Neural cell (in vitro differentiated cells): ENCODE measurements around the gene PPP1R12C. TPM values are rescaled to one million over a fixed set of nuclear protein-coding genes. Genes with fewer than 3 reads are reported as not detected.

Source experiments
- H2AFZ ChIP-seq: fragments of 200-600, 300-800 bp; sonication (generic), shearing (Covaris generic); 2 replicates; pipeline ENCODE4 v1.6.0; 2014; ENCODE audit warnings: low read depth, mild to moderate bottlenecking, antibody characterized with exemption, low read length, moderate library complexity
- H3F3A ChIP-seq: fragments of 200-600 bp; shearing (Covaris generic); 2 replicates; pipeline ENCODE4 v1.6.1; 2016; ENCODE audit warnings: mild to moderate bottlenecking, moderate library complexity, mixed read lengths, antibody characterized with exemption, low read length; ENCODE audit not compliant: insufficient read depth, poor library complexity, severe bottlenecking
- H3K27ac ChIP-seq: fragments of 200-600, 300-800 bp; sonication (generic), shearing (Covaris generic); 2 replicates; pipeline ENCODE4 v1.5.1; 2014; ENCODE audit warnings: mild to moderate bottlenecking, low read length, moderate library complexity
- H3K27me3 ChIP-seq: fragments of 300-800, 200-600 bp; sonication (generic), shearing (Covaris generic); 2 replicates; pipeline ENCODE4 v1.6.0; 2014; ENCODE audit warnings: mild to moderate bottlenecking, low read depth, low read length, moderate library complexity; ENCODE audit not compliant: insufficient read depth
- H3K36me3 ChIP-seq: fragments of 300-800, 200-600 bp; sonication (generic), shearing (Covaris generic); 2 replicates; pipeline ENCODE4 v1.5.1; 2014; ENCODE audit warnings: mild to moderate bottlenecking, antibody characterized with exemption, low read length, moderate library complexity; ENCODE audit not compliant: insufficient read depth
- H3K4me2 ChIP-seq: fragments of 300-800, 200-600 bp; sonication (generic), shearing (Covaris generic); 2 replicates; pipeline ENCODE4 v1.6.0; 2014; ENCODE audit warnings: mild to moderate bottlenecking, low read length
- H3K4me3 ChIP-seq: fragments of 300-800, 200-600 bp; sonication (generic), shearing (Covaris generic); 2 replicates; pipeline ENCODE4 v1.5.1; 2014; ENCODE audit warnings: mild to moderate bottlenecking, low read length, moderate library complexity
- H3K79me2 ChIP-seq: fragments of 200-600 bp; shearing (Covaris generic); replicated peaks from 2 replicates; pipeline ENCODE4 v1.6.0; 2014; ENCODE audit warnings: mild to moderate bottlenecking, low read length, moderate library complexity; ENCODE audit not compliant: insufficient read depth
- H3K9ac ChIP-seq: fragments of 300-800, 200-600 bp; sonication (generic), shearing (Covaris generic); 2 replicates; pipeline ENCODE4 v1.6.1; 2016; ENCODE audit warnings: mild to moderate bottlenecking, low read length, mixed read lengths
- H3K9me2 ChIP-seq: fragments of 200-600 bp; shearing (Covaris generic); 2 replicates; pipeline ENCODE4 v1.6.1; 2016; ENCODE audit warnings: mild to moderate bottlenecking, low read length, mixed read lengths; ENCODE audit not compliant: insufficient read depth
- H3K9me3 ChIP-seq: fragments of 200-600, 300-800 bp; sonication (generic), shearing (Covaris generic); 2 replicates; pipeline ENCODE4 v1.6.1; 2016; ENCODE audit warnings: mild to moderate bottlenecking, mixed run types, low read length, moderate library complexity, mixed read lengths
- H4K20me1 ChIP-seq: fragments of 200-600 bp; shearing (Covaris generic); 2 replicates; pipeline ENCODE4 v1.6.1; 2016; ENCODE audit warnings: mild to moderate bottlenecking, mixed run types; ENCODE audit not compliant: insufficient read depth
- EP300 ChIP-seq: fragments of 450-650 bp; conservative IDR thresholded peaks from 2 replicates; pipeline ENCODE4 v1.6.1; 2014; ENCODE audit warnings: antibody characterized with exemption, mild to moderate bottlenecking, moderate library complexity; ENCODE audit not compliant: poor library complexity, severe bottlenecking
- EZH2 ChIP-seq: fragments of 200-600, 300-800 bp; shearing (Covaris generic), sonication (generic); IDR thresholded peaks from 2 replicates; pipeline ENCODE4 v1.6.1; 2014; ENCODE audit warnings: antibody characterized with exemption, low read length, borderline replicate concordance, mild to moderate bottlenecking; ENCODE audit not compliant: insufficient read depth, poor library complexity, severe bottlenecking
- MXI1 ChIP-seq: fragments of 450-650 bp; conservative IDR thresholded peaks from 2 replicates; pipeline ENCODE4 v1.6.1; 2014; ENCODE audit warnings: antibody characterized with exemption, mild to moderate bottlenecking; ENCODE audit not compliant: poor library complexity, severe bottlenecking
- POLR2AphosphoS5 ChIP-seq: IDR thresholded peaks from 2 replicates; pipeline ENCODE4 v1.6.1; 2012
- RAD21 ChIP-seq: fragments of 450-650 bp; conservative IDR thresholded peaks from 2 replicates; pipeline ENCODE4 v1.6.1; 2014; ENCODE audit warnings: antibody characterized with exemption, mild to moderate bottlenecking, moderate library complexity
- SMC3 ChIP-seq: fragments of 450-650 bp; conservative IDR thresholded peaks from 2 replicates; pipeline ENCODE4 v1.6.1; 2014; ENCODE audit warnings: antibody characterized with exemption, mild to moderate bottlenecking, moderate library complexity; ENCODE audit not compliant: poor library complexity
- TAF1 ChIP-seq: IDR thresholded peaks from 2 replicates; pipeline ENCODE4 v1.6.1; 2012; ENCODE audit warnings: low read depth
- polyA plus RNA-seq: library from polyadenylated mRNA; depleted of rRNA; stranded (reverse); fragments of >200 nt; gene quantifications from 2 replicates; pipeline ENCODE4 v1.2.3, GENCODE V29; 2014
- TF ChIP-seq, protein P1 (sequence below): fragments of 450-650 bp; IDR thresholded peaks from 2 replicates; pipeline ENCODE4 v1.5.1; 2014; ENCODE audit warnings: antibody characterized with exemption, mild to moderate bottlenecking, moderate library complexity; ENCODE audit not compliant: poor library complexity, severe bottlenecking
- TF ChIP-seq, protein P2 (sequence below): IDR thresholded peaks from 2 replicates; pipeline ENCODE4 v1.6.1; 2012; ENCODE audit warnings: borderline replicate concordance

The PPP1R12C gene
- polyA plus RNA-seq, 1 donor from 2014 or later: 109 TPM

DNA sequence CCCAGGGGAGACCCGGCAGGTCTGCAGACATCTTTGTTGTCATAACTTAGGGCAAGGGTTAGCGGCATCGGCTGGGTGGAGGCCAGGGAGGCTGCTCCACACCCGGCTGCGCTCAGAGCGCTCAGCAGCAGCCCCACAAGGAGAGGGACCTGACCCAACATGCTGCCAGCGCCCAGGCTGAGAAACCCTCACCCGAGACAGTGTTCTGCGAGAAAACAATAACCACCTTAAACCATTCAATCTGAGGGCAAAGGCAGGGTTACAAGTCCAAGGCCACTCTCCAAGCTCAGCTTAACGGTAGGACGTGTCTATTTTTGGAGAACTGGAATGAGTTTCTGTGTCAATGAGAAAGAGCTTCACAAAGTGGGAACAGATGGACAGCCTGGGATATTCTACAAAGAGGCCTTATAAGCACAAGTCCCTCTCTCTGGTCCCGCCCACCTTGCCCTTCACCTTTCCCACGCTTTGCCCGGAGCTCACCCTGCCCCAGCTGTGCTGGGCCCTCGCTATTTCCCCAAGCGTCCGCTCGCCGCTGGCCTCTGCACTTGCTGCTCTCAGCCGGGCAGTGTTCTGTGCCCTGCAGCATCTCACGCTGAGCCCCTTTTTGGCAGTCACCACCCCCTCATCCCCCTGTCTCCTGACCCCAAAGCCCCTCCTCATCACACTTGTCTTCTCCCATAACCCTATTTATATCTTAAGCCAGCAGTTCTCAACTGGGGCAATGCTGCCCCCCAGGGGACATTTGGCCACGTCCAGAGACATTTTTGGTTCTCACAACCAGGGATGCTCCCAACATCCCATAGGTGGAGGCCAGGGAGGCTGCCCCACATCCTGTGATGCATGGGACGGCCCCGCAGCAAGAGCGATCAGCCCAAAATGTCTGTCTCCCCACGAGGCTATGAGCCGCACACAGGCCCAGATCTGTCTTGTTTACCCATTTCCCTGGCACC, 17.6 kb downstream of the PPP1R12C start:
- H3K4me2 ChIP-seq: no peak overlapping the region
- no peaks in the 10 kb centered on the region for H4K20me1 ChIP-seq
- no peaks in the 10 kb centered on the region for H3F3A ChIP-seq
- H3K79me2 ChIP-seq: no peaks in the 10 kb centered on the region
- H3K27ac ChIP-seq: no peak overlapping the region
- H3K4me3 ChIP-seq: no peak overlapping the region
- no peak overlapping the region for H2AFZ ChIP-seq
- TF ChIP-seq, protein P1, sequence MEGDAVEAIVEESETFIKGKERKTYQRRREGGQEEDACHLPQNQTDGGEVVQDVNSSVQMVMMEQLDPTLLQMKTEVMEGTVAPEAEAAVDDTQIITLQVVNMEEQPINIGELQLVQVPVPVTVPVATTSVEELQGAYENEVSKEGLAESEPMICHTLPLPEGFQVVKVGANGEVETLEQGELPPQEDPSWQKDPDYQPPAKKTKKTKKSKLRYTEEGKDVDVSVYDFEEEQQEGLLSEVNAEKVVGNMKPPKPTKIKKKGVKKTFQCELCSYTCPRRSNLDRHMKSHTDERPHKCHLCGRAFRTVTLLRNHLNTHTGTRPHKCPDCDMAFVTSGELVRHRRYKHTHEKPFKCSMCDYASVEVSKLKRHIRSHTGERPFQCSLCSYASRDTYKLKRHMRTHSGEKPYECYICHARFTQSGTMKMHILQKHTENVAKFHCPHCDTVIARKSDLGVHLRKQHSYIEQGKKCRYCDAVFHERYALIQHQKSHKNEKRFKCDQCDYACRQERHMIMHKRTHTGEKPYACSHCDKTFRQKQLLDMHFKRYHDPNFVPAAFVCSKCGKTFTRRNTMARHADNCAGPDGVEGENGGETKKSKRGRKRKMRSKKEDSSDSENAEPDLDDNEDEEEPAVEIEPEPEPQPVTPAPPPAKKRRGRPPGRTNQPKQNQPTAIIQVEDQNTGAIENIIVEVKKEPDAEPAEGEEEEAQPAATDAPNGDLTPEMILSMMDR: no peak
- TF ChIP-seq MXI1 (no peak), RAD21 (no peak), POLR2AphosphoS5 (no peak), EP300 (no peak), TAF1 (no peak)
- TF ChIP-seq, protein P2, sequence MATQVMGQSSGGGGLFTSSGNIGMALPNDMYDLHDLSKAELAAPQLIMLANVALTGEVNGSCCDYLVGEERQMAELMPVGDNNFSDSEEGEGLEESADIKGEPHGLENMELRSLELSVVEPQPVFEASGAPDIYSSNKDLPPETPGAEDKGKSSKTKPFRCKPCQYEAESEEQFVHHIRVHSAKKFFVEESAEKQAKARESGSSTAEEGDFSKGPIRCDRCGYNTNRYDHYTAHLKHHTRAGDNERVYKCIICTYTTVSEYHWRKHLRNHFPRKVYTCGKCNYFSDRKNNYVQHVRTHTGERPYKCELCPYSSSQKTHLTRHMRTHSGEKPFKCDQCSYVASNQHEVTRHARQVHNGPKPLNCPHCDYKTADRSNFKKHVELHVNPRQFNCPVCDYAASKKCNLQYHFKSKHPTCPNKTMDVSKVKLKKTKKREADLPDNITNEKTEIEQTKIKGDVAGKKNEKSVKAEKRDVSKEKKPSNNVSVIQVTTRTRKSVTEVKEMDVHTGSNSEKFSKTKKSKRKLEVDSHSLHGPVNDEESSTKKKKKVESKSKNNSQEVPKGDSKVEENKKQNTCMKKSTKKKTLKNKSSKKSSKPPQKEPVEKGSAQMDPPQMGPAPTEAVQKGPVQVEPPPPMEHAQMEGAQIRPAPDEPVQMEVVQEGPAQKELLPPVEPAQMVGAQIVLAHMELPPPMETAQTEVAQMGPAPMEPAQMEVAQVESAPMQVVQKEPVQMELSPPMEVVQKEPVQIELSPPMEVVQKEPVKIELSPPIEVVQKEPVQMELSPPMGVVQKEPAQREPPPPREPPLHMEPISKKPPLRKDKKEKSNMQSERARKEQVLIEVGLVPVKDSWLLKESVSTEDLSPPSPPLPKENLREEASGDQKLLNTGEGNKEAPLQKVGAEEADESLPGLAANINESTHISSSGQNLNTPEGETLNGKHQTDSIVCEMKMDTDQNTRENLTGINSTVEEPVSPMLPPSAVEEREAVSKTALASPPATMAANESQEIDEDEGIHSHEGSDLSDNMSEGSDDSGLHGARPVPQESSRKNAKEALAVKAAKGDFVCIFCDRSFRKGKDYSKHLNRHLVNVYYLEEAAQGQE: no peak
- H3K9me3 ChIP-seq: peaks cover 8% of the 10 kb centered on the region
- H3K27me3 ChIP-seq: no peaks in the 10 kb centered on the region
- H3K36me3 ChIP-seq: peaks cover 4% of the 10 kb centered on the region
- H3K9ac ChIP-seq: no peak overlapping the region
- no peaks in the 10 kb centered on the region for H3K9me2 ChIP-seq

DNA sequence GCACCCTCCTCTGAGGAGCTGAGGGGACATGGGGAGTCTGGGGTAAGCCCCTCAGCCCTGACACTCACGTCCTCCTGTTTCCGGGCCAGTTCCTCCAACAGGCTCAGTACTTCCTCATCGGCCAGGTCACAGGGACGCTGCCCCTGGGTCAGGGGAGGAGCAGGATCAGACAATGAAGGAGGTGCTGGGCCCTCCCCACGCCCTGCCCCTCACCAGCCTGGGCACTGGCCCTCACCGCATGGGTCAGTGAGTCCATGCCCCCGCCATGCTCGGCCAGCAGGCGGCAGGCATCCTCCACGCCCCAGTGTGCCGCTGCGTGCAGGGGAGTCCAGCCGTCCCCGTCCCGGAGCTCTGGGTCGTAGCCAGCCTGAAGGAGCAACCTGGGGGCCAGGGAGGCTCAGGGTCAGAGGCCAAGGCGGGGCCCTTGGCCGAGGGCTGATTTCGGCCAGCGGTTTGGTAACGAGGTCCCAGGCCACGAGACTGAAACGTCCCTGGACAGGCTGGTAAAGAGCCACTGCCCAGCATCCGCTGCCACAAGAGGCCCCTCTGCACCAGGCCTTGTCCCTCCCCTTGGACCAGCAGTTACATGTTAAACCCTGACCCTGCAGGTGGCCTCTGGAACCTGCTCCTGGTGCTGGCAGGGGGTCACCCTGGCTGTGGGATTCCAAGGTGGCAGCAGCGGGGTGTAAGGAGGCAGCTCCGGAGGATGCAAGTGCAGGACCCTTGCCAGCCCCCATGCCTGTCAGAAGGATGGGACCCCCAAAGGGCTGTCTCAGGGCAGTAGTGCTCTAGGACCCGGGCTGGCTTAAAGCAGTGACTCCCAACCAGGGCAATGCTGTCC, 18.5 kb downstream of the PPP1R12C start:
- H3K4me2 ChIP-seq: no peak overlapping the region
- no peaks in the 10 kb centered on the region for H3F3A ChIP-seq
- no peaks in the 10 kb centered on the region for H4K20me1 ChIP-seq
- H3K27ac ChIP-seq: no peak overlapping the region
- no peaks in the 10 kb centered on the region for H3K9me2 ChIP-seq
- H3K36me3 ChIP-seq: peaks cover 4% of the 10 kb centered on the region
- no peak overlapping the region for H3K9ac ChIP-seq
- no peak overlapping the region for H3K4me3 ChIP-seq
- no peaks in the 10 kb centered on the region for H3K27me3 ChIP-seq
- peaks cover 8% of the 10 kb centered on the region for H3K9me3 ChIP-seq
- H2AFZ ChIP-seq: no peak overlapping the region
- no peaks in the 10 kb centered on the region for H3K79me2 ChIP-seq
- TF ChIP-seq POLR2AphosphoS5: no peak
- TF ChIP-seq TAF1: no peak
- TF ChIP-seq, protein P1: no peak
- TF ChIP-seq MXI1: no peak
- no peak for TF ChIP-seq SMC3
- TF ChIP-seq, protein P2: no peak
- TF ChIP-seq EZH2: no peak
